GM19468 (cell line): ENCODE data around the gene GNPTAB.
A peak's percentile ranks its signal among the peaks of the same experiment; 100 is the strongest.

Source experiments
- ATAC-seq: cut with Tn5 transposase; IDR thresholded peaks from one replicate; pipeline ENCODE4 v1.9.1; 2021; ENCODE audit warnings: mild to moderate bottlenecking, moderate library complexity, moderate number of reproducible peaks; ENCODE audit not compliant: unreplicated experiment; ENCODE audit errors: extremely low read depth

The GNPTAB gene

DNA sequence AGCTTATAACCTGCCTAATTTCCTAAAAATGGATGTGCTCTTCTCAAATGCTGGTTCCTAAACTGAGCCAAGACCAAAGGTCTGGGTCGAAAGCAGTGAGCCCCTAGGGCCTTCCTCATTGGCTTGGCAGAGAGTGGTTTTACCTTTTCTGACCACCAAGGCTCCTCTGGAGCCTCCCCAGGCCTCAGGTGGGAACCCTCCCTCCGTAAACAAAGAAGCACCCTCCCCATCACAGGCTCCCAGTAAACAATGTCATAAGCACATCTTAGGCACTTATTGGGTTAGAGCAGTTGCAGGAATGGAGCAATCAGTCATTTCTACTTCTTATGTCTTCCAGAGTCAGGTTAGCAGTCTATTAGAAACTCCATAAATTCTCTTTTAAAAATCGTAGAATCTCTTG is 127.3 kb downstream of the GNPTAB start:
- no peak for ATAC-seq

DNA sequence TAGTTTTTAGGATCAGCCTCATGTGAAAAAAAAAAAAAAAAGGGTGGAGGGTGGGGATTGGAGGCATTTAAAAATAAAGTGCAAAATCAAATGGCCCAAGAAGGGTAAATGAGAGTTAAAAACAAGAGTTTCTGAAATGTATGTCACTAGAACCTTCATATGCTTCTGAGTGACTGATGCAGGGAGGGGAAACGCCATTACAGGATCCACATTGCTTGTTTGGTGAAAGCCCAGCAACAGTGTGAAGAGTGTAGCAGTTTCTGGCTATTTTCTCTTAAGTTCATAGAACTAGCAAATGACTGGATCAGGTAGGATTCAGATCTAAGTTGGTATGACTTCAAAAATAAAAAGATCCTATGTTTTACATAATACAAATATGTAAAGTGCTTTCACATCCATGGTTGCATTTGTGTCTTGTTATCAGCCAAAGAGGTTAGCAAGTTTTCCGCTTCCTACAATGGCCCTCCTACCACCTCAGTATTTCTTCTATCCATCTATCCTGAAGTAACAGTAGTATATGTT is 130.4 kb downstream of the GNPTAB start:
- no peak for ATAC-seq

DNA sequence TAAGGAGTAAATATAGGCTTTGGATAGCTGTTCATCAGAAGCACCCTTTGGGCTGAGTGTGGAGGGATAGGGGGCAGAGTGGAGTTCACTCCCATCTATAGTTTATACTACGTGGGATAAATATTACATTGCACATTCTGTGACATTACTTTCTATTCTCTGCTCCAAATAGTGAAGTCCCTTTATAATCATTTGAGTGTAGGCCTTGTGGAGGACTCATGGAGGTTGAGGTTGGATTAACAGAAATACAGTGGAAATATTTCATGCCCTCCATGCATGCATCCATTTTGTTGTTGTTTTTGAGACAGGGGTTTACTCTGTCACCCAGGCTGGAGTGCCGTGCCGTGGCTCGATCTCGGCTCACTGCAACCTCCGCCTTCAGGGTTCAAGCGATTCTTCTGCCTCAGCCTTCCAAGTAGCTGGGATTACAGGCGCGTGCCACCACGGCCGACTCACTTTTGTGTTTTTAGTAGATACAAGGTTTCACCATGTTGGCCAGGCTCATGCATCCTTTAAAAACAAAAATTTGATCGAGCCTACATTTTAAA is 131.9 kb downstream of the GNPTAB start:
- no peak for ATAC-seq

DNA sequence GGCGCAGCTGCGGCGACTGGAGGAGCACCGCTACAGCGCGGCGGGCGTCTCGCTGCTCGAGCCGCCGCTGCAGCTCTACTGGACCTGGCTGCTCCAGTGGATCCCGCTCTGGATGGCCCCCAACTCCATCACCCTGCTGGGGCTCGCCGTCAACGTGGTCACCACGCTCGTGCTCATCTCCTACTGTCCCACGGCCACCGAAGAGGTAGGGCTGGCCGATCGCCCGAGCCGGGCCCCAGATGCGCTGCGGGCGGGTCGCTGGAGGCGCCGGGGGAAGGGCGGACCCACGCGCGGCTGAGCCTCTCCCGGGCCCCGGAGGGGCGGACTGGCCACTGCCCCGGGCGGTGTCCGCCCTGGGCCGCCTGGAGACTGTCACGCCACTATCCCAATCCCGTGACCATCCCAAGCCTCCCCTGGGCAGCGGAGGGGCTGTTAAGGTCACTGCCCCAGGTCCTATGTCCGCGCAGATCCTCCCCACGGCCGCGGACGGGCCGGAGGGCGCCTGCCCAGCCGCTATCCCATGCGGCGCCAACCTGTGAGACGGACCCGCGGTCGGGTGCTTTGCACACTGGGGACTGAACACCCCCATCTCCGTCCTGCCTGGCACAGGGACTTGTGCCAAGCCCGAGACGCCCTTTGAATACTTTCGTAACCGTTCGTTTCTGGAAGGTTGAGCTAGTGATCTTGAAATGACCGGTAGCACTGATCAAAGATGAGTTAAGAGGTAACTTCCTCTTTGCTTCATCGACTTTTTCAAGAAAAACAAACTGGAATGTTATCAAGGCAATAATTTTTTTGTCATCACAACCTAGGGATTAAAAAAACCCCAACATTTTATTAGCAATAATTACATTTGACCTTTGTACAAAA is 132.6 kb downstream of the GNPTAB start:
- peak; percentile 8 for ATAC-seq

DNA sequence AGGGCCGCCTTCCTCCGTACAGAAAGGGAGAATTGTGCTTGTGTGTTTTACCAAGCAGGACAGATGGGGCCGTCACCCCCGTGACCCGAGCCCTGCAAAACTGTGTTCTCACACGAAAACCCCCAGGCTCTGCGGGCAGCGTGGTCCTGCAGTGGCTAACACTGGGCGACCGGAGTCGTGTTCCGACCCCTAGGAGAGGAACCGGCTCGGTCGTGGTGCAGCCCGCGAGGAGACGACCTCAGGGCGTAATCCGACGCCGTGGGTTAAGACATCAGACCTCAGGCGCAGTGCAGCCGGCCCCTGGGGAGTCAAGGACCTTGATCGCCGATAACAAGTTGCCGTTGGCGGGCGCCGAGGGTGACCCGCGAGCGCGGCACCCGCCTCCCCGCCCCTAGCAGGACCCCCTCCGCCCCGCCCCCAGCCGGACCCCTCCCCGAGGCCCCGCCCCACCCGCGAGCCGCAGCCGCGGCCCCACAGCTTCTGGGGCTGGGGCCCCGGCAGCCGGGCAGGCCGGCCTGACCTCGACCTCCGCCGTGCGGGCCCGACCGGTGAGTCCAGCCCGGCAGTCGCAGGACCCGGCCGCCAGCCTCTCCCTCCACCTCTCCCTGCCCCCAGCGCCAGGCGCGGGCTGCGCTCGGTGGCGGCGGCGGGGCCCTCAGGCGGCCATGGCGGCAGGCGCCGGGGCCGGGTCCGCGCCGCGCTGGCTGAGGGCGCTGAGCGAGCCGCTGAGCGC is 133.4 kb downstream of the GNPTAB start, which contains the start of gene CHPT1:
CHPT1 (plus strand) TSS at position 444 of the 733 bp plus-strand sequence; CDS start at position 666, 222 bp downstream.
- peak; percentile 41 for ATAC-seq

DNA sequence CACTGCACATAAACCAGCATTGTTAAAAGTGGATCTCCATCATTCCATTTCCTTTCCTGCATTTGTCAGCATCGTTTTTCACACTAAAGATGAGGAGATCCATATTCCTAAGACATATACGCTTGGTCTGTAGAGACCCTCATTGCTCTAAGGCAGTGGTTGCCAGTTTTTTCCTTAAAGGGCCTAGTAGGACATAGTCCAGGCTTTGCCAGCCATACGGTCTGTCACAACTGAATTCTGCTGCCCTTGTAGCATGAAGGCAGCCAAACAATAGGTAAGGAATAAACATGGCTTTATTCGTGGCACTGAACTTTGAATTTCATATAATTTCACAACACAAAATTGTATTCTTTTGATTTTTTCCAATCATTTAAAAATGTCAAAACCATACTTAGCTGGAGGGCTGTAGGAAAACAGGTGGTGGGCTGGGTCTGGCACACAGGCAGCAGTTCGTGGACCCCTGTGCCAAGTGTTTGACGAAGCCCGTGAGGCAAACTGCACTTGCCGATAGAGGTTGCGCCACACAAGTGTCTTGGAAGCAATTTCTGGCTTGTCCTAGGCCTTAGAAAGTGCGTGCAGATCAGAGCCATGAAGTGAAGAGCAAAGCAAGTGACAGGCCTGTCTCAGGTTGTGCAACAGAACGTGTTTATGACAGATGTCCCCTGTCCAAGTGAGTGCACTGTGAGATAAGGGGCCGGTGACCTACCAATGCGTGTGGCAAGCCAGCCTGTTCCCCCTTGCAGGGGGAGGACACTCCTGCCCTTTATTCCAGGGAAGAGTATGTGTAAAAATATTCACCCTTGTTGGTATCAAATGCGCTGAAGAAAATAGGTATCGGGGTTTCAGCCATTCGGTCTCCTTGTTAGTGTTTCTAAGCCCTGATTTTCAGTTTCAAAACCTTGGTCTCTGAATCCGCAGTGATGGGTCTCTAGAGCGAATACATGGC is 134.2 kb downstream of the GNPTAB start:
- ATAC-seq = no peak

DNA sequence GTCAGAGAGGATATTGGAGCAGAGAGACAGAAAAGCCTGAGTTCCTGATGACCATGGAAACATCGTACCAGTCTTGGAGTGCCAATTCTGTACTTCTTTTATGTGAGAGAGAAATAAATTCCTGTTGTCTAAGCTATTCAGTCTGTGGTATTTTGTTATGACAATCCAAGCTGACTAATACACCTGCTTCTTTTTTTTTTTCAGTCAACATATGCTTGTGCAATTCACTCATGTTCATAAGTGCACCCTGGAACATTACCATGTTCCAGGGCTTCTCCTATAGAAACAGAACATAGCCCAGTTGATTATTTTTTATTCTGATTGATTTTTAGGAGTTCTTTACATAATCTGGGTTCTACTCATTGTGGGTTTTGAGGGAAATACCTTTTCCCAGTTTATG is 135.1 kb downstream of the GNPTAB start:
- no peak for ATAC-seq
